Measurements from ENCODE around the gene CAV3. TPM values are rescaled to one million over a fixed set of nuclear protein-coding genes. Genes with fewer than 3 reads are reported as not detected.

The CAV3 gene
- total RNA-seq, 3 donors from 2014 or later = not detected

GRCh38 chr3:8765528-8765927, 31.9 kb downstream of the CAV3 start:
- peak overlapping the region in 1 of 2 donors; percentile 43 for H3K27ac ChIP-seq

GRCh38 chr3:8766148-8766547, 32.5 kb downstream of the CAV3 start:
- no peak for DNase-seq (ENCODE audit: low spot score in 2 of 2)
- Histone ChIP-seq H3K27me3 (peaks cover 5 to 42% of the 10 kb centered on the region in 2 donors), H3K4me3 (peak overlapping the region in 2 of 3 donors; percentile 59 to 75), H3K9me3 (no peaks in the 10 kb centered on the region), H3K36me3 (no peaks in the 10 kb centered on the region), H3K27ac (peak overlapping the region in 1 of 2 donors; percentile 43), H3K4me1 (peaks cover 0 to 13% of the 10 kb centered on the region in 2 donors)
- intact Hi-C loops (cut with DNase I; ENCODE audit: low total_unique reads) = no loop called here
- no peak for TF ChIP-seq POLR2A (IDR thresholded peaks at IDR 0.05)
- TF ChIP-seq POLR2AphosphoS5 (IDR thresholded peaks at IDR 0.05) = no peak
- no peak for TF ChIP-seq CTCF (IDR thresholded peaks at IDR 0.05)

More at GRCh38 chr3:8765528-8765927, 31.9 kb downstream of the CAV3 start:
- Histone ChIP-seq H3K9me3 (no peaks in the 10 kb centered on the region), H3K36me3 (no peaks in the 10 kb centered on the region), H3K4me3 (peak overlapping the region in 2 of 3 donors; percentile 59 to 75), H3K4me1 (peaks cover 0 to 13% of the 10 kb centered on the region in 2 donors), H3K27me3 (peaks cover 5 to 42% of the 10 kb centered on the region in 2 donors)
- DNase-seq (ENCODE audit: low spot score in 2 of 2) = no peak
- intact Hi-C loops (cut with DNase I; ENCODE audit: low total_unique reads) = no loop called here
- TF ChIP-seq POLR2A (IDR thresholded peaks at IDR 0.05) = no peak
- TF ChIP-seq POLR2AphosphoS5 (IDR thresholded peaks at IDR 0.05) = no peak
- no peak for TF ChIP-seq CTCF (IDR thresholded peaks at IDR 0.05)

- intact Hi-C loops (cut with DNase I; ENCODE audit: low total_unique reads) = no loop called here
- DNase-seq (ENCODE audit: low spot score in 2 of 2) = no peak
- Histone ChIP-seq H3K27me3 (peaks cover 5 to 42% of the 10 kb centered on the region in 2 donors), H3K36me3 (no peaks in the 10 kb centered on the region), H3K4me1 (peaks cover 0 to 13% of the 10 kb centered on the region in 2 donors), H3K4me3 (peak overlapping the region in 2 of 3 donors; percentile 59 to 75), H3K27ac (peak overlapping the region in 1 of 2 donors; percentile 80), H3K9me3 (no peaks in the 10 kb centered on the region)
- no peak for TF ChIP-seq POLR2A (IDR thresholded peaks at IDR 0.05)
- no peak for TF ChIP-seq CTCF (IDR thresholded peaks at IDR 0.05)
- no peak for TF ChIP-seq POLR2AphosphoS5 (IDR thresholded peaks at IDR 0.05)
Measured at GRCh38 chr3:8767256-8767666, 33.7 kb downstream of the CAV3 start.

GRCh38 chr3:8767667-8768363, 34.2 kb downstream of the CAV3 start:
- intact Hi-C loops (cut with DNase I; ENCODE audit: low total_unique reads) = no loop called here
- H3K27ac ChIP-seq = peak overlapping the region; percentile 42 to 80
- peaks cover 0 to 13% of the 10 kb centered on the region in 2 donors for H3K4me1 ChIP-seq
- peak in 1 of 3 donors; percentile 23 for TF ChIP-seq CTCF (IDR thresholded peaks at IDR 0.05)
- TF ChIP-seq POLR2A (IDR thresholded peaks at IDR 0.05) = no peak
- no peak for TF ChIP-seq POLR2AphosphoS5 (IDR thresholded peaks at IDR 0.05)
- peaks cover 5 to 42% of the 10 kb centered on the region in 2 donors for H3K27me3 ChIP-seq
- H3K36me3 ChIP-seq = no peaks in the 10 kb centered on the region
- H3K9me3 ChIP-seq = no peaks in the 10 kb centered on the region
- peak overlapping the region in 2 of 3 donors; percentile 59 to 75 for H3K4me3 ChIP-seq
- peak in 1 of 2 donors; percentile 55 for DNase-seq (ENCODE audit: low spot score in 2 of 2)

- H3K9me3 ChIP-seq = no peaks in the 10 kb centered on the region
- TF ChIP-seq CTCF (IDR thresholded peaks at IDR 0.05) = no peak
- no peak for TF ChIP-seq POLR2AphosphoS5 (IDR thresholded peaks at IDR 0.05)
- TF ChIP-seq POLR2A (IDR thresholded peaks at IDR 0.05) = no peak
- intact Hi-C loops (cut with DNase I; ENCODE audit: low total_unique reads) = no loop called here
- H3K4me1 ChIP-seq = peaks cover 0 to 13% of the 10 kb centered on the region in 2 donors
- H3K27me3 ChIP-seq = peaks cover 5 to 42% of the 10 kb centered on the region in 2 donors
- no peaks in the 10 kb centered on the region for H3K36me3 ChIP-seq
- peak overlapping the region; percentile 8 to 75 (median 59) for H3K4me3 ChIP-seq
- H3K27ac ChIP-seq = peak overlapping the region; percentile 42 to 80
- no peak for DNase-seq (ENCODE audit: low spot score in 2 of 2)
Measured at GRCh38 chr3:8768364-8769087, 34.9 kb downstream of the CAV3 start.

Data from breast epithelium (tissue), 4 donors.